GM19467 (cell line): ENCODE measurements around the gene GUCY2F.

Source experiments
- ATAC-seq: cut with Tn5 transposase; IDR thresholded peaks from one replicate; pipeline ENCODE4 v1.9.1; 2021; ENCODE audit warnings: mild to moderate bottlenecking, moderate library complexity; ENCODE audit not compliant: unreplicated experiment

GUCY2F gene

GRCh38 chrX:109344678-109345077 lies 137.2 kb downstream of the GUCY2F start:
- ATAC-seq, result no peak

GRCh38 chrX:109344101-109344500 lies 137.8 kb downstream of the GUCY2F start:
- no peak for ATAC-seq

GRCh38 chrX:109343671-109344070 lies 138.2 kb downstream of the GUCY2F start:
- ATAC-seq, result no peak

- ATAC-seq, result no peak
Measured at GRCh38 chrX:109336141-109336540, 145.7 kb downstream of the GUCY2F start.

GRCh38 chrX:109327251-109327650 lies 154.6 kb downstream of the GUCY2F start:
- no peak for ATAC-seq
